ENCODE measurements around the gene PPP2R2C.

Gene PPP2R2C

GRCh38 chr4:6297266-6297815, 175.1 kb downstream of the PPP2R2C start:
- DNase-seq = no peak

GRCh38 chr4:6296026-6296425, 176.4 kb downstream of the PPP2R2C start:
- no peak for DNase-seq

- DNase-seq = no peak
Observed at GRCh38 chr4:6295495-6295894, 176.9 kb downstream of the PPP2R2C start.

- no peak for DNase-seq
Observed at GRCh38 chr4:6294705-6295421, 177.6 kb downstream of the PPP2R2C start.

GRCh38 chr4:6293661-6294060, 178.8 kb downstream of the PPP2R2C start:
- no peak for DNase-seq

- DNase-seq = no peak
Observed at GRCh38 chr4:6293097-6293445, 179.3 kb downstream of the PPP2R2C start.

GRCh38 chr4:6292376-6293096, 179.9 kb downstream of the PPP2R2C start:
- DNase-seq = no peak

GRCh38 chr4:6291784-6292297, 180.6 kb downstream of the PPP2R2C start:
- DNase-seq = no peak

- DNase-seq = no peak
Observed at GRCh38 chr4:6290769-6291547, 181.5 kb downstream of the PPP2R2C start.

GRCh38 chr4:6290256-6290655, 182.2 kb downstream of the PPP2R2C start:
- no peak for DNase-seq

GRCh38 chr4:6288871-6289270, 183.5 kb downstream of the PPP2R2C start:
- no peak for DNase-seq

- DNase-seq = no peak
Observed at GRCh38 chr4:6288342-6288741, 184.1 kb downstream of the PPP2R2C start.

- DNase-seq = no peak
Observed at GRCh38 chr4:6287017-6287788, 185.2 kb downstream of the PPP2R2C start.

- DNase-seq = no peak
Observed at GRCh38 chr4:6283282-6283681, 189.1 kb downstream of the PPP2R2C start.

- DNase-seq = no peak
Observed at GRCh38 chr4:6282314-6282771, 190.1 kb downstream of the PPP2R2C start.

- DNase-seq = no peak
Observed at GRCh38 chr4:6281436-6282313, 190.7 kb downstream of the PPP2R2C start.

- DNase-seq = no peak
Observed at GRCh38 chr4:6280365-6280996, 191.9 kb downstream of the PPP2R2C start.

- no peak for DNase-seq
Observed at GRCh38 chr4:6279582-6280289, 192.7 kb downstream of the PPP2R2C start.

- DNase-seq = no peak
Observed at GRCh38 chr4:6278801-6279197, 193.6 kb downstream of the PPP2R2C start.

Measured in activated CD4-positive, alpha-beta T cell treated with anti-CD3 and anti-CD28 coated beads for 1 hour (primary cell).